H1 (cell line): Measurements from ENCODE around the gene DRAM2. TPM values are rescaled to one million over a fixed set of nuclear protein-coding genes. Genes with fewer than 3 reads are reported as not detected.

Experiments used
- CTCF ChIA-PET: fragments of 300-600 bp; sonication (Branson Sonifier 250); formaldehyde crosslinking; loops from one replicate; lab custom pipeline; 2021; ENCODE audit not compliant: partially characterized antibody; lab: Charles Lee
- POLR2A ChIA-PET: fragments of 300-600 bp; sonication (Branson Sonifier 250); formaldehyde crosslinking; loops from one replicate; lab custom pipeline; 2021; ENCODE audit warnings: inconsistent platforms; ENCODE audit not compliant: partially characterized antibody; lab: Charles Lee
- DNase-seq, 2 experiments: peaks; one replicate each; pipeline versions ENCODE4 v3.0.0 to v3.0.0-alpha.2; 2010 to 2022; ENCODE audit warnings: low spot score in 2 of 2, low read depth in 1 of 2, mixed read lengths in 1 of 2
- FAIRE-seq: peaks from 2 replicates; lab custom pipeline; 2011; peaks lifted over from hg19 to GRCh38; lab: Jason Lieb, UNC
- H2AFZ ChIP-seq: 2 replicates; pipeline ENCODE4 v1.8.1; 2012; ENCODE audit warnings: low read length, inconsistent platforms
- H2AK5ac ChIP-seq: 2 replicates; pipeline ENCODE4 v1.6.1; 2013; ENCODE audit warnings: low read depth, low read length
- H2BK120ac ChIP-seq: replicated peaks from 2 replicates; pipeline ENCODE3; 2013; ENCODE audit warnings: low read depth, low read length, inconsistent platforms
- H2BK12ac ChIP-seq: 2 replicates; pipeline ENCODE4 v1.6.1; 2013; ENCODE audit warnings: low read depth, low read length
- H2BK15ac ChIP-seq: 2 replicates; pipeline ENCODE4 v1.6.1; 2013; ENCODE audit warnings: low read length
- H2BK20ac ChIP-seq: 2 replicates; pipeline ENCODE4 v1.6.1; 2013; ENCODE audit warnings: low read length
- H2BK5ac ChIP-seq: 2 replicates; pipeline ENCODE4 v1.6.1; 2013; ENCODE audit warnings: low read depth, low read length
- H3K14ac ChIP-seq: 2 replicates; pipeline ENCODE4 v1.6.1; 2013; ENCODE audit warnings: inconsistent platforms; ENCODE audit not compliant: insufficient read length
- H3K18ac ChIP-seq: 2 replicates; pipeline ENCODE4 v1.6.1; 2013; ENCODE audit warnings: low read length; ENCODE audit errors: extremely low read depth
- H3K23ac ChIP-seq: 2 replicates; pipeline ENCODE4 v1.6.1; 2013; ENCODE audit warnings: inconsistent platforms; ENCODE audit not compliant: insufficient read length
- H3K23me2 ChIP-seq: 2 replicates; pipeline ENCODE4 v1.6.1; 2013; ENCODE audit warnings: low read depth, low read length
- H3K27ac ChIP-seq: 2 replicates; pipeline ENCODE4 v1.6.1; 2011; ENCODE audit warnings: low read depth, low read length, inconsistent platforms
- H3K27me3 ChIP-seq, 4 experiments: replicated peaks in 1 of 4; 1 replicate in 1 of 4; 2 replicates in 3 of 4; pipeline versions ENCODE4 v1.6.1 to v1.8.1; 2011 to 2013; ENCODE audit warnings: low read length in 3 of 4, mild to moderate bottlenecking in 3 of 4, inconsistent platforms in 2 of 4, mixed read lengths in 2 of 4, moderate library complexity in 1 of 4; ENCODE audit not compliant: control insufficient read depth in 3 of 4, insufficient read depth in 3 of 4; ENCODE audit errors: extremely low read depth in 1 of 4
- H3K36me3 ChIP-seq, 4 experiments: 2 replicates each; pipeline versions ENCODE4 v1.6.1 to v1.8.1; 2011 to 2013; ENCODE audit warnings: mild to moderate bottlenecking in 4 of 4, low read length in 3 of 4, moderate library complexity in 2 of 4, control low read depth in 1 of 4, inconsistent platforms in 1 of 4; ENCODE audit not compliant: insufficient read depth in 4 of 4, control insufficient read depth in 2 of 4
- H3K4ac ChIP-seq: replicated peaks from 2 replicates; pipeline ENCODE3; 2013; ENCODE audit warnings: low read length, low read depth, mixed read lengths, inconsistent platforms; ENCODE audit not compliant: insufficient read length
- H3K4me1 ChIP-seq, 4 experiments: replicated peaks in 1 of 4; 1 replicate in 1 of 4; 2 replicates in 3 of 4; pipeline versions ENCODE4 v1.6.1 to v1.8.1; 2011 to 2013; ENCODE audit warnings: low read length in 3 of 4, inconsistent platforms in 2 of 4, mixed read lengths in 1 of 4; ENCODE audit not compliant: insufficient read depth in 4 of 4, control insufficient read depth in 3 of 4
- H3K4me2 ChIP-seq, 2 experiments: 2 replicates each; pipeline versions ENCODE4 v1.6.1 to v1.8.1; 2011 to 2013; ENCODE audit warnings: low read depth in 2 of 2, low read length in 2 of 2, control low read depth in 1 of 2, inconsistent platforms in 1 of 2, mild to moderate bottlenecking in 1 of 2; ENCODE audit not compliant: insufficient read depth in 1 of 2
- H3K4me3 ChIP-seq, 4 experiments: fragments of 200-600, 300-600 bp in 1 of 4; sonication (generic), shearing (Covaris generic), sonication (Bioruptor Twin) in 1 of 4; 2 replicates each; pipeline versions ENCODE4 v1.5.1 to v1.8.1; 2011 to 2016; ENCODE audit warnings: low read length in 4 of 4, low read depth in 3 of 4, control low read depth in 2 of 4, inconsistent platforms in 2 of 4, mild to moderate bottlenecking in 2 of 4, mixed read lengths in 1 of 4, moderate library complexity in 1 of 4; ENCODE audit not compliant: insufficient read depth in 2 of 4; ENCODE audit errors: extremely low read depth in 1 of 4
- H3K56ac ChIP-seq: replicated peaks from 2 replicates; pipeline ENCODE3; 2013; ENCODE audit warnings: low read depth, mild to moderate bottlenecking, mixed read lengths, low read length, inconsistent platforms; ENCODE audit not compliant: insufficient read length
- H3K79me1 ChIP-seq: 2 replicates; pipeline ENCODE4 v1.6.1; 2013; ENCODE audit warnings: low read depth, low read length, control low read depth
- H3K79me2 ChIP-seq, 2 experiments: 2 replicates each; pipeline versions ENCODE4 v1.6.1 to v1.8.1; 2012 to 2013; ENCODE audit warnings: low read length in 2 of 2, mild to moderate bottlenecking in 2 of 2, inconsistent platforms in 1 of 2; ENCODE audit not compliant: insufficient read depth in 2 of 2, control insufficient read depth in 1 of 2
- H3K9ac ChIP-seq, 4 experiments: replicated peaks in 1 of 4; 1 replicate in 1 of 4; 2 replicates in 3 of 4; pipeline versions ENCODE4 v1.6.1 to v1.8.1; 2011 to 2013; ENCODE audit warnings: low read depth in 3 of 4, low read length in 3 of 4, control low read depth in 2 of 4, mild to moderate bottlenecking in 2 of 4, moderate library complexity in 2 of 4, inconsistent platforms in 1 of 4; ENCODE audit errors: extremely low read depth in 1 of 4
- H3K9me3 ChIP-seq, 2 experiments: 2 replicates each; pipeline versions ENCODE4 v1.6.1 to v1.8.1; 2012 to 2013; ENCODE audit warnings: mild to moderate bottlenecking in 2 of 2, moderate library complexity in 2 of 2, control low read depth in 1 of 2, inconsistent platforms in 1 of 2, low read depth in 1 of 2, low read length in 1 of 2, mixed read lengths in 1 of 2; ENCODE audit not compliant: insufficient read depth in 2 of 2
- H4K20me1 ChIP-seq, 2 experiments: replicated peaks in 1 of 2; 2 replicates each; pipeline versions ENCODE3 to v1.8.1; 2011 to 2013; ENCODE audit warnings: inconsistent platforms in 2 of 2, low read length in 2 of 2, mild to moderate bottlenecking in 1 of 2; ENCODE audit not compliant: insufficient read depth in 2 of 2, control insufficient read depth in 1 of 2
- H4K5ac ChIP-seq: 2 replicates; pipeline ENCODE4 v1.6.1; 2013; ENCODE audit warnings: low read length, low read depth, mixed read lengths, inconsistent platforms; ENCODE audit not compliant: insufficient read length
- H4K8ac ChIP-seq: 2 replicates; pipeline ENCODE4 v1.8.0; 2013; ENCODE audit warnings: mild to moderate bottlenecking, moderate library complexity, low read length, inconsistent platforms; ENCODE audit not compliant: insufficient read depth; ENCODE audit errors: extremely low read depth
- H4K91ac ChIP-seq: replicated peaks from 2 replicates; pipeline ENCODE3; 2013; ENCODE audit warnings: low read length, mixed read lengths, inconsistent platforms; ENCODE audit not compliant: insufficient read length
- POLR2AphosphoS5 ChIP-seq: IDR thresholded peaks from 2 replicates; pipeline ENCODE4 v1.6.1; 2011; ENCODE audit warnings: low read depth, low read length
- SRF ChIP-seq: IDR thresholded peaks from 2 replicates; pipeline ENCODE4 v1.6.1; 2011; ENCODE audit warnings: mild to moderate bottlenecking, low read depth, low read length, moderate library complexity
- TCF12 ChIP-seq: IDR thresholded peaks from 2 replicates; pipeline ENCODE4 v1.6.1; 2011; ENCODE audit warnings: low read depth, mild to moderate bottlenecking, low read length
- WGBS, 2 experiments: shearing (Covaris generic) in 1 of 2; methylation state at CpG; one replicate each; pipeline versions ENCODE4 v1.1.6 to v1.1.7; 2013 to 2015; ENCODE audit warnings: low lambda C conversion rate in 2 of 2, mixed read lengths in 2 of 2, inconsistent platforms in 1 of 2, low coverage in 1 of 2, missing lambda C conversion rate in 1 of 2; ENCODE audit not compliant: insufficient replicate concordance in 2 of 2, insufficient coverage in 1 of 2, insufficient read length in 1 of 2; ENCODE audit errors: extremely low coverage in 1 of 2, missing lambda C conversion rate in 1 of 2; 5-methylcytosine and 5-hydroxymethylcytosine counted together
- polyA plus RNA-seq, 7 experiments: library from polyadenylated mRNA; depleted of rRNA in 3 of 7; stranded (reverse) in 5 of 7; unstranded in 2 of 7; fragments of >200 nt in 5 of 7; fragments of 200-250 nt in 2 of 7; gene quantifications; 1 replicate in 5 of 7; 2 replicates in 1 of 7; 4 replicates in 1 of 7; pipeline versions ENCODE4 v1.2.1 to v1.2.3, GENCODE V29; 2011 to 2013; ENCODE audit warnings: missing spikeins in 2 of 7, mixed read lengths in 2 of 7
- total RNA-seq: library from RNA; stranded (reverse); fragmentation: NEBNext Ultra II Directional; extraction: Animal tissue kit (Norgen Biotek cat#: 25700); gene quantifications from 2 replicates; pipeline ENCODE4 v1.2.1, GENCODE V29; 2021

DRAM2 gene
- total and polyA plus RNA-seq, 2 of the 8 experiments (the other 6 are each of a cell fraction or from before 2014, with no cell fraction given): 35.2 to 68.2 TPM

GRCh38 chr1:111131693-111132092 lies 8.2 kb downstream of the DRAM2 start:
- FAIRE-seq: no peak
- no peaks in the 10 kb centered on the region for H4K20me1 ChIP-seq
- no peak for DNase-seq
- no peaks in the 10 kb centered on the region for H3K79me2 ChIP-seq
- H3K4ac ChIP-seq: no peak overlapping the region
- no peak overlapping the region for H2BK20ac ChIP-seq
- H2BK5ac ChIP-seq: no peak overlapping the region
- no peak overlapping the region for H3K56ac ChIP-seq
- no peaks in the 10 kb centered on the region for H3K27me3 ChIP-seq
- H3K4me3 ChIP-seq: no peak overlapping the region
- no peaks in the 10 kb centered on the region for H3K23me2 ChIP-seq
- no peak overlapping the region for H2BK15ac ChIP-seq
- no peak overlapping the region for H3K4me2 ChIP-seq
- H3K79me1 ChIP-seq: no peaks in the 10 kb centered on the region
- no peak overlapping the region for H4K91ac ChIP-seq
- H3K4me1 ChIP-seq: no peaks in the 10 kb centered on the region; a peak in 2 of 7 replicates
- H3K18ac ChIP-seq: no peak overlapping the region
- no peaks in the 10 kb centered on the region for H3K9me3 ChIP-seq
- H4K5ac ChIP-seq: no peak overlapping the region
- no peak overlapping the region for H2AFZ ChIP-seq
- H2AK5ac ChIP-seq: no peak overlapping the region
- H2BK12ac ChIP-seq: no peak overlapping the region
- H4K8ac ChIP-seq: no peak overlapping the region
- H3K27ac ChIP-seq: no peak overlapping the region
- peaks cover 2 to 25% (median 5%) of the 10 kb centered on the region in 4 experiments; a peak in 4 of 8 replicates for H3K36me3 ChIP-seq
- CTCF ChIA-PET: interaction anchor here (1.7 kb wide), 1 partner anchor 65 kb away, joined by 3 read pairs; no protein-coding TSS in a partner anchor
- no peak overlapping the region for H3K23ac ChIP-seq
- WGBS, 2 experiments: 85% methylated on average over 4 of the region's 4 CpGs; no CpG with 5 or more reads in 1 of the 2 experiments
- H2BK120ac ChIP-seq: no peak overlapping the region
- H3K9ac ChIP-seq: no peak overlapping the region
- no peak overlapping the region for H3K14ac ChIP-seq
- POLR2A ChIA-PET: interaction anchor here (1.0 to 1.9 kb wide), 2 partner anchors 12 to 29 kb away, joined by 3 to 4 read pairs; no protein-coding TSS in a partner anchor
- TF ChIP-seq TCF12: no peak
- no peak for TF ChIP-seq SRF
- no peak for TF ChIP-seq POLR2AphosphoS5
